HG03575 (cell line): Measurements from ENCODE around the gene HUNK.
"Not testable (repeated sequence)": the region's sequence is repeated elsewhere in the genome, so short reads cannot be mapped to it uniquely, and the experiment has no call there.

Source experiments
- ATAC-seq: cut with Tn5 transposase; IDR thresholded peaks from one replicate; pipeline ENCODE4 v1.9.1; 2021; ENCODE audit not compliant: unreplicated experiment, insufficient number of reproducible peaks, low FRiP score; ENCODE audit errors: extremely low read depth

The HUNK gene

GRCh38 chr21:31866077-31866511 lies 6.7 kb upstream of the HUNK start:
- ATAC-seq: no peak

- ATAC-seq: no peak
Measured at GRCh38 chr21:31869750-31870149, 3.1 kb upstream of the HUNK start.

GRCh38 chr21:31870472-31871193 lies 2.2 kb upstream of the HUNK start:
- no peak for ATAC-seq

GRCh38 chr21:31871371-31871770 lies 1.4 kb upstream of the HUNK start:
- not testable (repeated sequence) for ATAC-seq

- ATAC-seq: no peak
Measured at GRCh38 chr21:31872072-31872451, 758 bp upstream of the HUNK start.

- no peak for ATAC-seq
Measured at GRCh38 chr21:31873275-31873695, 465 bp downstream of the HUNK start.

GRCh38 chr21:31873696-31874599 lies 1.1 kb downstream of the HUNK start:
- ATAC-seq: no peak

GRCh38 chr21:31874812-31875212 lies 2.0 kb downstream of the HUNK start:
- no peak for ATAC-seq

- no peak for ATAC-seq
Measured at GRCh38 chr21:31875496-31876015, 2.7 kb downstream of the HUNK start.

- no peak for ATAC-seq
Measured at GRCh38 chr21:31877463-31877957, 4.7 kb downstream of the HUNK start.

- ATAC-seq: no peak
Measured at GRCh38 chr21:31878831-31879230, 6.0 kb downstream of the HUNK start.

GRCh38 chr21:31879241-31879650 lies 6.4 kb downstream of the HUNK start:
- ATAC-seq: no peak

- ATAC-seq: no peak
Measured at GRCh38 chr21:31879911-31880310, 7.1 kb downstream of the HUNK start.

- ATAC-seq: no peak
Measured at GRCh38 chr21:31880816-31881215, 8.0 kb downstream of the HUNK start.

- ATAC-seq: no peak
Measured at GRCh38 chr21:31882711-31883110, 9.9 kb downstream of the HUNK start.

- no peak for ATAC-seq
Measured at GRCh38 chr21:31885146-31885545, 12.3 kb downstream of the HUNK start.

GRCh38 chr21:31886915-31887314 lies 14.1 kb downstream of the HUNK start:
- no peak for ATAC-seq

GRCh38 chr21:31887391-31887841 lies 14.6 kb downstream of the HUNK start:
- ATAC-seq: no peak

- no peak for ATAC-seq
Measured at GRCh38 chr21:31888936-31889371, 16.1 kb downstream of the HUNK start.

GRCh38 chr21:31889460-31889859 lies 16.6 kb downstream of the HUNK start:
- ATAC-seq: no peak
